Endothelial cell (in vitro differentiated cells): ENCODE results near the gene OTUB2. TPM values are rescaled to one million over a fixed set of nuclear protein-coding genes. Genes with fewer than 3 reads are reported as not detected.

Source experiments
- DNase-seq: peaks from one replicate; pipeline ENCODE4 v3.0.0; 2021; ENCODE audit warnings: low spot score
- H3K27ac Mint-ChIP-seq: one replicate; pipeline ENCODE4 v1.8.0; 2021; ENCODE audit warnings: mixed read lengths, inconsistent platforms; ENCODE audit not compliant: unreplicated experiment
- H3K27me3 Mint-ChIP-seq: one replicate; pipeline ENCODE4 v1.8.0; 2021; ENCODE audit warnings: mild to moderate bottlenecking, moderate library complexity, mixed read lengths, inconsistent platforms; ENCODE audit not compliant: unreplicated experiment
- H3K36me3 Mint-ChIP-seq: one replicate; pipeline ENCODE4 v1.8.0; 2021; ENCODE audit warnings: mild to moderate bottlenecking, low read depth, mixed read lengths, inconsistent platforms; ENCODE audit not compliant: unreplicated experiment
- H3K4me1 Mint-ChIP-seq: one replicate; pipeline ENCODE4 v1.8.0; 2021; ENCODE audit warnings: mild to moderate bottlenecking, mixed read lengths, inconsistent platforms; ENCODE audit not compliant: unreplicated experiment
- H3K4me3 Mint-ChIP-seq: one replicate; pipeline ENCODE4 v1.8.0; 2021; ENCODE audit warnings: mild to moderate bottlenecking, mixed read lengths, inconsistent platforms; ENCODE audit not compliant: unreplicated experiment
- H3K9me3 Mint-ChIP-seq: one replicate; pipeline ENCODE4 v1.8.0; 2021; ENCODE audit warnings: mixed read lengths, inconsistent platforms; ENCODE audit not compliant: unreplicated experiment
- total RNA-seq: library from RNA; stranded (reverse); fragmentation: NEBNext Ultra II Directional; extraction: Animal tissue kit (Norgen Biotek cat#: 25700); gene quantifications from one replicate; pipeline ENCODE4 v1.2.1, GENCODE V29; 2021; ENCODE audit not compliant: unreplicated experiment
- TF ChIP-seq, protein P1 (sequence below): fragments of 200-600 bp; sonication (generic); IDR thresholded peaks from one replicate; pipeline ENCODE4 v1.5.0; 2021; ENCODE audit warnings: antibody characterized with exemption; ENCODE audit not compliant: unreplicated experiment

Gene OTUB2
- total RNA-seq, 1 donor from 2014 or later: 2.3 TPM

DNA sequence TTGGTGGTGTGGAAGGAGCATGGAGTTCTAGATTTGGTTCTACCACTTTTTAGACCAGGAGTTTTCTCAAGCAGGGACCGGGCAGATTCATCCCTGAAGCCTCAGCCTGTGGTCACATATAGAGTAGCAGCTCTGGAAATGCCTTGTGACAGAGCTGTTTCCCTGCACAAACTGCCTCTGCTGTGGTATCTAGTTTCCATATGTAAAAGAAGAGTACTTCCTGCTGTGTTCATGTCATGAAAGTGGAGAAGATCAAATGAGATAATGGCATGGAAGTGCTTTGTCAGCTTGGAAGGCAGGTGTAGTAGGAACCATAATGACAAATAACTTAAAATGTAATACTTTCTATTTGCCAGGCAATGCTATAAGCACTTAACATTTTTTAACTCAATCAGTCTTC, 26.1 kb downstream of the OTUB2 start:
- Mint-ChIP-seq H3K9me3 (no peaks in the 10 kb centered on the region), H3K4me3 (peak overlapping the region; percentile 2), H3K27me3 (peaks cover 11% of the 10 kb centered on the region), H3K36me3 (peaks cover 44% of the 10 kb centered on the region), H3K27ac (no peak overlapping the region), H3K4me1 (peaks cover 2% of the 10 kb centered on the region)
- TF ChIP-seq, protein P1, sequence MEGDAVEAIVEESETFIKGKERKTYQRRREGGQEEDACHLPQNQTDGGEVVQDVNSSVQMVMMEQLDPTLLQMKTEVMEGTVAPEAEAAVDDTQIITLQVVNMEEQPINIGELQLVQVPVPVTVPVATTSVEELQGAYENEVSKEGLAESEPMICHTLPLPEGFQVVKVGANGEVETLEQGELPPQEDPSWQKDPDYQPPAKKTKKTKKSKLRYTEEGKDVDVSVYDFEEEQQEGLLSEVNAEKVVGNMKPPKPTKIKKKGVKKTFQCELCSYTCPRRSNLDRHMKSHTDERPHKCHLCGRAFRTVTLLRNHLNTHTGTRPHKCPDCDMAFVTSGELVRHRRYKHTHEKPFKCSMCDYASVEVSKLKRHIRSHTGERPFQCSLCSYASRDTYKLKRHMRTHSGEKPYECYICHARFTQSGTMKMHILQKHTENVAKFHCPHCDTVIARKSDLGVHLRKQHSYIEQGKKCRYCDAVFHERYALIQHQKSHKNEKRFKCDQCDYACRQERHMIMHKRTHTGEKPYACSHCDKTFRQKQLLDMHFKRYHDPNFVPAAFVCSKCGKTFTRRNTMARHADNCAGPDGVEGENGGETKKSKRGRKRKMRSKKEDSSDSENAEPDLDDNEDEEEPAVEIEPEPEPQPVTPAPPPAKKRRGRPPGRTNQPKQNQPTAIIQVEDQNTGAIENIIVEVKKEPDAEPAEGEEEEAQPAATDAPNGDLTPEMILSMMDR: no peak
- no peak for DNase-seq

DNA sequence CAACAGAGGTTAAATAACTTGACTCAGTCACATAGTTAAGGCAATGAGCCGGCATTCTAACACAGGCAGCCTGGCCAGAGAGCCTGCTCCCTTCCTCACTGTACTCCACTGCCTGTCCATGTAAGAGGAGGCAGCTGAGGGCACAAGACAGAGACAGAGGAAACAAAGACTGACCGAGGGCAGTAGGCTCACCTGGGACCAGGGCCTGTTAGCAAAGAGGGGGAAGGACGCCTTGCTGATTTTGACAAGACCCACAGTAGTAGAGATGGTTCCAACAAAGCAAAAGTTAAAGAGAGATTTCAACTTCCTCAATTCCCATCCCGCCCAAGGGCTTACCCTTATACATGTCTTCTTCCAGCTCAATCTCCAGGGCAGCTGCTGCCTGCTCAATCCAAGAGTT, 26.5 kb downstream of the OTUB2 start:
- Mint-ChIP-seq H3K27ac (no peak overlapping the region), H3K27me3 (peaks cover 11% of the 10 kb centered on the region), H3K4me3 (no peak overlapping the region), H3K4me1 (peaks cover 2% of the 10 kb centered on the region), H3K9me3 (no peaks in the 10 kb centered on the region), H3K36me3 (peaks cover 44% of the 10 kb centered on the region)
- TF ChIP-seq, protein P1: no peak
- no peak for DNase-seq

DNA sequence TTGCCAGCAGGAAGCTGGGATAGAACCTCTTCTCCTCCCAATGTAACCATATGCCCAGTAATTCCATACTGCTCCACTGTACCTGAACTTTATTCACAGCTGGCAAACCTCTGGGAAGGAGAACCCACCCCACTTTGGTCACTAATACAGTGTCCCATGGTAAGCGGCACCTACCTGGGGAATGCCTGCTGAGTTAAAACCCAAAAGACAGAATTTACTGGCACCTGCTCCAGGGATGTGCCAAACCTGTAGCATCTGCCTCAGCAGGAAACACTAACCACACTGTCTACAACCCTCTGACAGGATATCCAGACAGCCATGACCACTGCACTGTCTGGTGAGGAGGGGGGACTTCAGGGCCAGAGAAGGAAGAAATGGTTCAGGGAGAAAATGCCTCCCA, 28.3 kb downstream of the OTUB2 start:
- H3K27me3 Mint-ChIP-seq: peaks cover 7% of the 10 kb centered on the region
- no peak for DNase-seq
- H3K36me3 Mint-ChIP-seq: peaks cover 41% of the 10 kb centered on the region
- peaks cover 2% of the 10 kb centered on the region for H3K4me1 Mint-ChIP-seq
- H3K27ac Mint-ChIP-seq: no peak overlapping the region
- no peaks in the 10 kb centered on the region for H3K9me3 Mint-ChIP-seq
- TF ChIP-seq, protein P1: no peak
- no peak overlapping the region for H3K4me3 Mint-ChIP-seq

DNA sequence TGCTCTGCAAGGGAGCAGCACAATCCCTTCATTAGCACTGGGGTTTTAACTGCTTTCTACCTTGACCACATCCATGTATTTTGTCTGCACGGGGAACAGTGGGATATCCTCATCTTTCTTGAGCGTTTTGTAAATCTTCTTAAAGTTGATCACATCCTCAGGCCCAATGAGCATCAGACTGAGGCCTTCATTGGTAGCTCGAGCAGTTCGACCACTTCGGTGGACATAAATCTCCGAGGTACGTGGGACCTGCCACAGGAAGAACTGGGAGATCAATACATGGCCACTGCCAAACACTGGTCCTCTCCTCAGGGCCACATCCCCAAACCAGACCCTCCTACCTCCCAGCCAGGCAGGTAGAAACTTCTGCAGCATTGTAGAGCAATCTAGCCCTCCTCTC, 28.8 kb downstream of the OTUB2 start:
- no peak for DNase-seq
- Mint-ChIP-seq H3K4me1 (peaks cover 2% of the 10 kb centered on the region), H3K27ac (no peak overlapping the region), H3K4me3 (no peak overlapping the region), H3K27me3 (peaks cover 7% of the 10 kb centered on the region), H3K9me3 (no peaks in the 10 kb centered on the region), H3K36me3 (peaks cover 37% of the 10 kb centered on the region)
- TF ChIP-seq, protein P1: no peak

DNA sequence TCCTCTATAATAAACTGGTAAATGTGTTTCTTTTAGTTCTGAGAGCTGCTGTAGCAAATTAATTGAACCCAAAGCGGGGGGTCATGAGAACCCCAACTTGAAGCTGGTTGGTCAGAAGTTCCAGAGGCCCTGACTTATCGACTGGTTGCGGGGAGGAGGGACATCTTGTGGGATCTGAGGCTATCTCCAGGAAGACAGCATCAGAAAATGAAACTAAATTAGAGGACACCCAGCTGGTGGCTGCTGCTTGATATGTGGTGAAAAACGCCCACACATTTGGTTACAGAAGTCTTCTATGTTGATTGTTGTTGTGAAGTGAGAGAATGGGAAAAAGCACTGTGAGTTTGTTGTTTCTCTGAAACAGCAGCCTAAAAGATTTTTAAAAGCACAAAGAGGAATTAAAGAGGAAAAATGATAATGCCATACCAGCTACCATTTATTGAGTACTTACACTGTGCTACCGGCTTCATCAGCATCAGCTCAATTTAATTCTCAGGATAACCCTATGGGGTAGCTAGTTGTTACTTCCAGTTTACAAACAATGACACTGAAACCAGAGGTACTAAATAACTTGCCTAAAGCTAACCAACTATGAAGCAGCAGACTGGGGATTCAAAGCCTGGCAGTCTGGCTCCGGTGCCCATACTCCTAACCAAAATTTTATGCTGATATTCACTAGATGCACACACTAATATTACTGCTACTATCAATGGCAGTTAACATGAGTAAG, 30.6 kb downstream of the OTUB2 start:
- no peak overlapping the region for H3K4me3 Mint-ChIP-seq
- no peak for DNase-seq
- H3K36me3 Mint-ChIP-seq: peaks cover 38% of the 10 kb centered on the region
- H3K4me1 Mint-ChIP-seq: peaks cover 2% of the 10 kb centered on the region
- no peak overlapping the region for H3K27ac Mint-ChIP-seq
- peaks cover 6% of the 10 kb centered on the region for H3K27me3 Mint-ChIP-seq
- TF ChIP-seq, protein P1: no peak
- no peaks in the 10 kb centered on the region for H3K9me3 Mint-ChIP-seq
